A204.1 (cell line): ENCODE results near the gene SPDYE18.
"Not testable (repeated sequence)": the region's sequence is repeated elsewhere in the genome, so short reads cannot be mapped to it uniquely, and the experiment has no call there.

Experiments used
- FAIRE-seq: peaks from 2 replicates; lab custom pipeline; 2012; peaks lifted over from hg19 to GRCh38; lab: Jason Lieb, UNC

The SPDYE18 gene

GRCh38 chr7:77005461-77006057 lies 56.8 kb downstream of the SPDYE18 start:
- FAIRE-seq: not testable (repeated sequence)

DNA sequence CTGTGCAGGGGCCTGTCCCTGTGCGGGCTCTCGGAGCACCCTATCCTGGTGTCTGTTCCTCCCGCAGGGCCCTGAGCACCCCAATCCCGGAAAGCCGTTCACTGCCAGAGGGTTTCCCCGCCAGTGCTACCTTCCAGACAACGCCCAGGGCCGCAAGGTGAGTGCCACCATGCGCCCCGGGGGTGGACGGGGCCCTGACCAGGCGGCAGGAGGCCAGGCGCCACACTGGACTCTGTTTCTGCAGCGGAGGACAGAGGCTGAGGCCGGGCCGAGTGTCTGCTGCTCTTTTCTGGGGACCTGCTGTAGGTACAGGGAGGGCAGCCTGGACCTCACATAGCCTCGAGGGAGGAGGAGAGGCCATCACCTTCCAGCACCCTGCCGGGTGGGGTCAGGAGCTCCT lies 58.2 kb downstream of the SPDYE18 start:
- FAIRE-seq: not testable (repeated sequence)

GRCh38 chr7:77003241-77003640 lies 59.1 kb downstream of the SPDYE18 start:
- not testable (repeated sequence) for FAIRE-seq

- not testable (repeated sequence) for FAIRE-seq
Observed at GRCh38 chr7:77002678-77003233, 59.6 kb downstream of the SPDYE18 start.

DNA sequence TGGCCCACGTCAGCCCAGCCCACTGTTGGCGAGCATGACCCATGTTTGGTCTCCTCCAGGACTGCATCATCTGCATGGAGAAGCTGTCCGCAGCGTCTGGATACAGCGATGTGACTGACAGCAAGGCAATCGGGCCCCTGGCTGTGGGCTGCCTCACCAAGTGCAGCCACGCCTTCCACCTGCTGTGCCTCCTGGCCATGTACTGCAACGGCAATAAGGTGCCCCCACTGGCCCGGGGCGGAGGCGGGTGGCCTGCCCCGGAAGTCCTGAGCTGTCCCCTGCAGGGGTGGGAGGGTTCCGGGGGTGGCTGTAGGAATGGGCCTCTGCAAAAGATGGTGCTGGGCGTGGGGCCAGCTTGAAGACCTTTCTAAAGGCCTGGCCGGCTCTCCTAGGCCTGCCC lies 60.3 kb downstream of the SPDYE18 start:
- FAIRE-seq: not testable (repeated sequence)
